ENCODE data around the gene PACS1.

DNA sequence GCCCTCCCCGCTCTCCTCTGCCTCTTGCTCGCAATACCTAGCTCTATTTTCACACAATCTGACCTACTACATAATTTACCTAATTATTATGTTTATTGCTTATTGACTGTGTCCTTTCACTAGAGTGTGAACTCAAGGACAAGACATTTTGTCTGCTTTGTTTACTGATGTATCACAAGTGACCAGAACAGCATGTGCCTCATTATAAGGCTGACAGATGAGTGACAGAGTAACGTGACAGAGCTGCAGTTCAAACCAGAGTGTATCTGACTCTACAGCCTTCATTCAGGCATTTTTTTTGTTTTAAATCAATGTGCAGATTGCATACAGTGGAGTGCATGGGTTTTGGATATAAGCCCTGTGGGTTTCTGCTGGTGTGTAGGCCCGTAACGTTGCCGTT is 116.4 kb downstream of the PACS1 start:
- TF ChIP-seq EZH2phosphoT487 (IDR thresholded peaks at IDR 0.05; ENCODE audit: borderline replicate concordance) (no peak), JUND (IDR thresholded peaks at IDR 0.05) (no peak), RAD21 (IDR thresholded peaks at IDR 0.05; ENCODE audit: low read depth) (no peak), YY1 (IDR thresholded peaks at IDR 0.05; ENCODE audit: extremely low read depth, insufficient replicate concordance, low read depth, low read length) (no peak), EZH2 (IDR thresholded peaks at IDR 0.05) (no peak), POLR2A (IDR thresholded peaks at IDR 0.05; ENCODE audit: borderline replicate concordance, extremely low read depth, insufficient read depth, insufficient read length) (no peak), FOSL1 (IDR thresholded peaks at IDR 0.05; ENCODE audit: low read depth) (no peak)
- TF ChIP-seq, protein P1, sequence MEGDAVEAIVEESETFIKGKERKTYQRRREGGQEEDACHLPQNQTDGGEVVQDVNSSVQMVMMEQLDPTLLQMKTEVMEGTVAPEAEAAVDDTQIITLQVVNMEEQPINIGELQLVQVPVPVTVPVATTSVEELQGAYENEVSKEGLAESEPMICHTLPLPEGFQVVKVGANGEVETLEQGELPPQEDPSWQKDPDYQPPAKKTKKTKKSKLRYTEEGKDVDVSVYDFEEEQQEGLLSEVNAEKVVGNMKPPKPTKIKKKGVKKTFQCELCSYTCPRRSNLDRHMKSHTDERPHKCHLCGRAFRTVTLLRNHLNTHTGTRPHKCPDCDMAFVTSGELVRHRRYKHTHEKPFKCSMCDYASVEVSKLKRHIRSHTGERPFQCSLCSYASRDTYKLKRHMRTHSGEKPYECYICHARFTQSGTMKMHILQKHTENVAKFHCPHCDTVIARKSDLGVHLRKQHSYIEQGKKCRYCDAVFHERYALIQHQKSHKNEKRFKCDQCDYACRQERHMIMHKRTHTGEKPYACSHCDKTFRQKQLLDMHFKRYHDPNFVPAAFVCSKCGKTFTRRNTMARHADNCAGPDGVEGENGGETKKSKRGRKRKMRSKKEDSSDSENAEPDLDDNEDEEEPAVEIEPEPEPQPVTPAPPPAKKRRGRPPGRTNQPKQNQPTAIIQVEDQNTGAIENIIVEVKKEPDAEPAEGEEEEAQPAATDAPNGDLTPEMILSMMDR (IDR thresholded peaks at IDR 0.05 in 2 of 3, conservative IDR thresholded peaks at IDR 0.05 in 1 of 3; ENCODE audit: borderline replicate concordance in 1 of 3, insufficient read depth in 1 of 3, low read depth in 2 of 3, low read length in 2 of 3): no peak
- TF ChIP-seq, protein P2, sequence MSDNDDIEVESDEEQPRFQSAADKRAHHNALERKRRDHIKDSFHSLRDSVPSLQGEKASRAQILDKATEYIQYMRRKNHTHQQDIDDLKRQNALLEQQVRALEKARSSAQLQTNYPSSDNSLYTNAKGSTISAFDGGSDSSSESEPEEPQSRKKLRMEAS (IDR thresholded peaks at IDR 0.05): no peak
- TF ChIP-seq, protein P3, sequence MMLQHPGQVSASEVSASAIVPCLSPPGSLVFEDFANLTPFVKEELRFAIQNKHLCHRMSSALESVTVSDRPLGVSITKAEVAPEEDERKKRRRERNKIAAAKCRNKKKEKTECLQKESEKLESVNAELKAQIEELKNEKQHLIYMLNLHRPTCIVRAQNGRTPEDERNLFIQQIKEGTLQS (IDR thresholded peaks at IDR 0.05): no peak

All from HCT116 (cell line).